ENCODE results near the gene PMAIP1.

Gene PMAIP1

DNA sequence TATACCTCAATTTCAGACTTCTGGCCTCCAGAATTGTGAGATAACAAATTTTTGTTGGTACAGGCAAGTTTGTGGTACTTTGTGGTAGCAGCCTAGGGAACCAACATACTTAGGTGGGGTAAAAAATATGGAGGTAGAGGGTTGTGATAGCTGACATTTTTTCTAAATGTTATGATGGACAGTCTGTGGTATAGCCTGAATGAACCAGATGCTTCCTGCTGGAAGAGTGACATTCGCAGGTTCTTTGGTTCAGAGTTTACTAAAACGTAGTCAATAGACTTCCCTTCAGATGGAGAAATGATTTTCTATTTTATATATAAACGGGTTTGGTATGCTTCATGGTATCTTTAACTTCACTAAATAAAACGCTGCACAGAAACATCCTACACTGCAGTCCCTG is 42.8 kb downstream of the PMAIP1 start:
- no peak overlapping the region for H3K27ac ChIP-seq
- TF ChIP-seq, protein P1, sequence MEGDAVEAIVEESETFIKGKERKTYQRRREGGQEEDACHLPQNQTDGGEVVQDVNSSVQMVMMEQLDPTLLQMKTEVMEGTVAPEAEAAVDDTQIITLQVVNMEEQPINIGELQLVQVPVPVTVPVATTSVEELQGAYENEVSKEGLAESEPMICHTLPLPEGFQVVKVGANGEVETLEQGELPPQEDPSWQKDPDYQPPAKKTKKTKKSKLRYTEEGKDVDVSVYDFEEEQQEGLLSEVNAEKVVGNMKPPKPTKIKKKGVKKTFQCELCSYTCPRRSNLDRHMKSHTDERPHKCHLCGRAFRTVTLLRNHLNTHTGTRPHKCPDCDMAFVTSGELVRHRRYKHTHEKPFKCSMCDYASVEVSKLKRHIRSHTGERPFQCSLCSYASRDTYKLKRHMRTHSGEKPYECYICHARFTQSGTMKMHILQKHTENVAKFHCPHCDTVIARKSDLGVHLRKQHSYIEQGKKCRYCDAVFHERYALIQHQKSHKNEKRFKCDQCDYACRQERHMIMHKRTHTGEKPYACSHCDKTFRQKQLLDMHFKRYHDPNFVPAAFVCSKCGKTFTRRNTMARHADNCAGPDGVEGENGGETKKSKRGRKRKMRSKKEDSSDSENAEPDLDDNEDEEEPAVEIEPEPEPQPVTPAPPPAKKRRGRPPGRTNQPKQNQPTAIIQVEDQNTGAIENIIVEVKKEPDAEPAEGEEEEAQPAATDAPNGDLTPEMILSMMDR (IDR thresholded peaks at IDR 0.05), result no peak
- TF ChIP-seq ZFX (IDR thresholded peaks at IDR 0.05; ENCODE audit: borderline replicate concordance), result no peak

DNA sequence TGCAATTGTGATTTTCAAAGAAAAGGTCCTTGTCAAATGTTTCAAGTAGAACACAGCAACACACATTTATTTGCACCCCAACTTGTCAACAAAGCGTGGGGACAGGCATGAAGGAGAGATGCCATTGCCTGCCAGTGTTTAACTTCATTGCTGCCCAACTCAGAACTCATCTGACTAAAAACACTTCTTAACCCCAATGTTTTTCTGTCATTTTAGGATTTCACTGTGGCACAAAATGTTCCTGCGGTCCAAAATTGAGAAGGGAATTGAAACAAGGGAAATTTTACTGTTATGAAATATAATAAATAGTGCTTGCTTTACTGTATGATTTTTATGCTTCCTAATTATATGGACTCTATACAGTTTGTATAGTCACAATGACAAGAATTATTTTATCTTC is 45.7 kb downstream of the PMAIP1 start:
- TF ChIP-seq, protein P1 (IDR thresholded peaks at IDR 0.05), result no peak
- no peak for TF ChIP-seq ZFX (IDR thresholded peaks at IDR 0.05; ENCODE audit: borderline replicate concordance)
- no peak overlapping the region for H3K27ac ChIP-seq

DNA sequence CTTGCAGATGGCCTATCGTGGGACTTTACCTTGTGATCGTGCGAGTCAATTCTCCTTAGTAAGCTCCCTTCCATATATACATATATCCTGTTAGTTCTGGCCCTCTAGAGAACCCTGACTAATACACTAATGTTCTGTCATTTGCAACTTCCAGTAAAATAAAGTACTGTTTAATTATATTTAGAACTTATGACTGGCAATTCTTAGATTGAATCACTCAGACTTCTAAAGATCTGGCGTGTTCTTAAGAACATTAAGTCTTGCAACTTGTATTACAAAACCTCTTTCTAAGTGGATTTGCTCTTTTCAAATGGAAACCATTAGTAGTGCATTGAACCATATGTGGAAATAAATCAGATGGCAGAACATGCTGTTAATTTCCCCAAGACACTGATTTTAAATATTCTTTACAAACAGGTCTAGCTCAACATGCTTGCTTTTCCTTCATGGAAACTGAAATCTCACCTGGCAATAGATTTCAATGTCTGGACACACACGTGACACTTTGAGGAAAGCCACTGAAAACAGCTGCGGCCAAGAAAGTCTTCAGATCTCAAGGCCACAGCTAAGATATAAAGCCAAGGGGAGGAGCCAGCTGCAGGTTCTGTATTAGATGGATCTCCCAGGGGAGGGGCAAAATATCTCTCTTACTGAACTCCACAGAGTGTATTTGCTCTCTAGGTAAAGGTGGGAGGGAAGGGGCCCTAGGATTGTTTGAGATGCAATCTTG is 50.6 kb downstream of the PMAIP1 start:
- TF ChIP-seq, protein P1 (IDR thresholded peaks at IDR 0.05), result no peak
- TF ChIP-seq ZFX (IDR thresholded peaks at IDR 0.05; ENCODE audit: borderline replicate concordance), result no peak
- H3K27ac ChIP-seq, result no peak overlapping the region

DNA sequence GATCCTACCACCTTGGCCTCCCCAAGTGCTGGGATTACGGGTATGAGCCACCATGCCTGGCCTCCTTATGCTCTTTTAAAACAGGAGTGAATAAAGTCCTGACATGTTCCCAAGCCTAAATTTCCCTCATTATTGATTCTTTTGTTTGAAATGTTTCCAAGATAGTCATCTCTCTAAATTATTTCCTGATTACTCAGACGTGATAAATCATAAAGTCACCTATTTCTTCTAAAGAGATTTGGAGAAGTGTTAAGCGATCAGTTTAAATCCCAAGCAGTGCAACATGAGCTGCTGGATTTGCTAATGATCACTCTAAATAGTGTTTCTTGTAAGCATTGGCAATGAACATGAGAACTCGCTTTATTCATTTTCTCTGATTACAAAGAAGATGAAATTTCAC is 51.8 kb downstream of the PMAIP1 start:
- no peak for TF ChIP-seq ZFX (IDR thresholded peaks at IDR 0.05; ENCODE audit: borderline replicate concordance)
- TF ChIP-seq, protein P1 (IDR thresholded peaks at IDR 0.05), result no peak
- no peak overlapping the region for H3K27ac ChIP-seq

DNA sequence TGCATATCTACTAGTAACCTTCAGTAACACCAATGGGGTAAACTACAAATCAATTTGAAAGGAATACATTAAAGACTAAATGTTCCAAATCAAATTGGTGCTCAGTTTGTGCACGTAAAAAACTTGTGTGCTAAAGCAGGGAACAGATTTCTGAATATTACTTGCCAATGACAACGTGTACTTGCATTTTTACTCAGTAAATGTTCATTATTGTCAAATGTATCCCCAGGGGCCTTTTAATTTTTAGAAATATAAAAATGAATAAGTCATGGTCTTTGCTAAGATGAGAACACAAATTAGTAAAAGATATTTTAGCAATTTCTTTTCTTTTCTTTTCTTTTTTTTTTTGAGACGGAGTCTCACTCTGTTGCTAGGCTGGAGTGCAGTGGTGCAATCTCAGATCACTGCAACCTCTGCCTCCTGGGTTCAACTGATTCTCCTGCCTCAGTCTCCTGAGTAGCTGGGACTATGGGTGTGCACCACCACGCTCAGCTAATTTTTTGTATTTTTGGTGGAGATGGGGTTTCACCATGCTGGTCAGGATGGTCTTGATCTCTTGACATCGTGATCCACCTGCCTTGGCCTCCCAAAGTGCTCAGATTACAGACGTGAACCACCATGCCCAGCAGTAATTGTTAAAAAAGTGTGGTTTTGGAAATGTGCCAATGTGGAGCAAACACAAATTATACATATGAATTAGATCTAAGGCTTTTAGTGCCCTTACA is 52.6 kb downstream of the PMAIP1 start:
- no peak overlapping the region for H3K27ac ChIP-seq
- TF ChIP-seq, protein P1 (IDR thresholded peaks at IDR 0.05), result no peak
- TF ChIP-seq ZFX (IDR thresholded peaks at IDR 0.05; ENCODE audit: borderline replicate concordance), result no peak
